LNCAP (cell line): Measurements from ENCODE around the gene PSME2.

Experiments used
- TF ChIP-seq, protein P1 (sequence below): fragments of 450-650 bp; IDR thresholded peaks from 2 replicates; pipeline ENCODE4 v1.5.1; 2017; ENCODE audit warnings: mild to moderate bottlenecking

The PSME2 gene

DNA sequence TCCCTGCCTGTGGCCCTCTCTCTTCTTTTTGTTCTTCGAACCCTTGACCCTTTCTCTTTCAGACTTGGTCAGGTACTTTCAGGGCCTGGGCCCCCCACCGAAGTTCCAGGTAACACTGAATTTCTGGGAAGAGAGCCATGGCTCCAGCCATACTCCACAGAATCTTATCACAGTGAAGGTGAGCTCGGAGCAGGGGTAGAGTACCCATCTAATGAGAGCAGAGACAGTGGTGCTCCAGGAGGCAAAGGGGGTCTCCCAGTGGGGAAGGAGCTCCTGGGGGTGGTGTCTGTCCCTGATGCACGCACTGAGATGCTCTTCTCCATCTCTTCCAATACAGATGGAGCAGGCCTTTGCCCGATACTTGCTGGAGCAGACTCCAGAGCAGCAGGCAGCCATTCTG, 19.4 kb upstream of the PSME2 start:
- TF ChIP-seq, protein P1, sequence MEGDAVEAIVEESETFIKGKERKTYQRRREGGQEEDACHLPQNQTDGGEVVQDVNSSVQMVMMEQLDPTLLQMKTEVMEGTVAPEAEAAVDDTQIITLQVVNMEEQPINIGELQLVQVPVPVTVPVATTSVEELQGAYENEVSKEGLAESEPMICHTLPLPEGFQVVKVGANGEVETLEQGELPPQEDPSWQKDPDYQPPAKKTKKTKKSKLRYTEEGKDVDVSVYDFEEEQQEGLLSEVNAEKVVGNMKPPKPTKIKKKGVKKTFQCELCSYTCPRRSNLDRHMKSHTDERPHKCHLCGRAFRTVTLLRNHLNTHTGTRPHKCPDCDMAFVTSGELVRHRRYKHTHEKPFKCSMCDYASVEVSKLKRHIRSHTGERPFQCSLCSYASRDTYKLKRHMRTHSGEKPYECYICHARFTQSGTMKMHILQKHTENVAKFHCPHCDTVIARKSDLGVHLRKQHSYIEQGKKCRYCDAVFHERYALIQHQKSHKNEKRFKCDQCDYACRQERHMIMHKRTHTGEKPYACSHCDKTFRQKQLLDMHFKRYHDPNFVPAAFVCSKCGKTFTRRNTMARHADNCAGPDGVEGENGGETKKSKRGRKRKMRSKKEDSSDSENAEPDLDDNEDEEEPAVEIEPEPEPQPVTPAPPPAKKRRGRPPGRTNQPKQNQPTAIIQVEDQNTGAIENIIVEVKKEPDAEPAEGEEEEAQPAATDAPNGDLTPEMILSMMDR = no peak

DNA sequence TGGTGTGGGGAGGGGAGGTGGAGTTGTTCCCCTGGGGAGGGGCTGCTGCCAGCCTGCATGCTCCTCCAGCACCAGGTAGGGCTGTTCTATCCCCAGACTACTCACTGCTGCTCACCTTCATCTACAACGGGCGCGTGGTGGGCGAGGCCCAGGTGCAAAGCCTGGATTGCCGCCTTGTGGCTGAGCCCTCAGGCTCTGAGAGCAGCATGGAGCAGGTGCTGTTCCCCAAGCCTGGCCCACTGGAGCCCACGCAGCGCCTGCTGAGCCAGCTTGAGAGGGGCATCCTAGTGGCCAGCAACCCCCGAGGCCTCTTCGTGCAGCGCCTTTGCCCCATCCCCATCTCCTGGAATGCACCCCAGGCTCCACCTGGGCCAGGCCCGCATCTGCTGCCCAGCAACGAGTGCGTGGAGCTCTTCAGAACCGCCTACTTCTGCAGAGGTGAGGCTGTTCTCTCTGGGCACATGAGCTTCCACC, 18.1 kb upstream of the PSME2 start:
- TF ChIP-seq, protein P1 = no peak

DNA sequence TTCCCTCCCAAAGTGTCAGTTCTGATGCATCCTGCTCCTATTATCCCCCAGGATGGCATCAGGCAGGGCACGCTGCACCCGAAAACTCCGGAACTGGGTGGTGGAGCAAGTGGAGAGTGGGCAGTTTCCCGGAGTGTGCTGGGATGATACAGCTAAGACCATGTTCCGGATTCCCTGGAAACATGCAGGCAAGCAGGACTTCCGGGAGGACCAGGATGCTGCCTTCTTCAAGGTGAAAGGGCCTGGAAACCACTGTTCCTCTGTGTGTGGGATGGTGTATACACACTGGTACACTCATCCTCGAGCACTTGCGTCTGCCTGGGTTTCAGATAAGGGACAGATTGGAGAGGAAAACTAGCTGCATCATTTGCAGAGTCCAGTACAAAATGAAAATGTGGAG, 15.7 kb upstream of the PSME2 start:
- TF ChIP-seq, protein P1 = no peak

DNA sequence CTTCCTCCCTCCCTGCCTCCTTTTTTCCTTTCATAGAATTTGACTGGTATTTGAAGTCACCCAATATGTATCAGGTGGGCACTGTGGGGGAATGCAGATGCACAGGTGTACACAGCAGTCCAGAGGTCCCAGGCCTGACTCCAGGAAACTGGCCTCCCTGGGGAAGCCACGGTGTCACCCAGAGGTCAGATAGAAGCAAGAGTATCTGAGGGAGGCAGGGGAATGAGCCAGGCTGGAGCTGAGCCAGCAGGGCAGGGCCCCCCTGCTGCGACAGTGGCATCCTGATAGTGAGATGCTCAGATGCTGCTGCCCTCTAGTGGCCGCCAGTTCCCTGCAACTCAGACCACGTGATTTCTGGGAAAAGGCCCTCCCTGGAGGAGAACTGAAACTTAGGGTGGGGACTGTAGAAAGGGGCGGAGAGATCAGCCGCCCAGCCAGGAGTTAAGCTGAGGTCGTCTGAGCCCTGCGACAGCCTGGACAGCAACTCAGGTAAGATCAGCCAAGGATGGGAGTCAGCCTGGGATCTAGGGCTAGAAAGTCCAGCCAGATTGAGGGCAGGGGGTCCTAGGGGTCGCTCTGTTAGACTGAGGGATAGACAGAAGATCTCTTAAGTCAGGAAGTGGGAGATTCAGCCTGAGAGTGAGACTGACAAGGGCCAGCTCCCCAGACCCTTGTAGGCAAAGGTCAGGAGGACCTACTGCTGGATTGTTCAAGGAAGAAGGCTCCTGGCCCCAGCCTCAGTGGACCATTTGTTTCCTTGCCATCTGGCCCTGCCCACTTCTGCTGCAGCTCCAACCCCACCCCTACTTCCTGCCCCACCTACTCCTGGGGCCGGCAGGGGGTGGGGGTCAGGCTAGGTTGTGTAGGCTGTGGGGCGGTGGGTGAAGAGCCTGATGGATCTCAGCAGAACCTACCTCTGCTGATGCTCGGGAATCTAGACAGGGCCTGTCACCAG, 14.7 kb upstream of the PSME2 start, which contains the start of gene IRF9:
Gene IRF9, plus strand, starts transcription at position 416 of the 955 bp plus-strand sequence. CDS start 880 bp downstream, outside the sequence.
- TF ChIP-seq, protein P1 = peak; percentile 97

DNA sequence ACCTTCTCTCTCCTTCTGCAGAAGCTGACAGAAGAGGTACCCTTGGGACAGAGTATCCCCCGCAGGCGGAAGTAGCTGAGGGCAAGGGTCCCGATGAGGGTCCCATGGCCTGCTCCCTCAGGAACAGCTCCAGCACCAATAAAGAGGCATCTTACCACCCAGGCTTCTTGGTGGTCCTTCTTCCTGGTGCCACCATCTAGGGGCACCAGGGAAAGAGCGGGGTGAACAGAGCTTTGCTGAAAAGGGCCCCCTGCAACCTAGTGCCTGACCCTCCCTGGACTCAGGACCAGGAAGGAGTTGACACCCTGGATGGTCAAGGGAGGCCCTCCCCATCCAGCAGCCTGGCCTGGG, 14.1 kb upstream of the PSME2 start:
- TF ChIP-seq, protein P1 = no peak

DNA sequence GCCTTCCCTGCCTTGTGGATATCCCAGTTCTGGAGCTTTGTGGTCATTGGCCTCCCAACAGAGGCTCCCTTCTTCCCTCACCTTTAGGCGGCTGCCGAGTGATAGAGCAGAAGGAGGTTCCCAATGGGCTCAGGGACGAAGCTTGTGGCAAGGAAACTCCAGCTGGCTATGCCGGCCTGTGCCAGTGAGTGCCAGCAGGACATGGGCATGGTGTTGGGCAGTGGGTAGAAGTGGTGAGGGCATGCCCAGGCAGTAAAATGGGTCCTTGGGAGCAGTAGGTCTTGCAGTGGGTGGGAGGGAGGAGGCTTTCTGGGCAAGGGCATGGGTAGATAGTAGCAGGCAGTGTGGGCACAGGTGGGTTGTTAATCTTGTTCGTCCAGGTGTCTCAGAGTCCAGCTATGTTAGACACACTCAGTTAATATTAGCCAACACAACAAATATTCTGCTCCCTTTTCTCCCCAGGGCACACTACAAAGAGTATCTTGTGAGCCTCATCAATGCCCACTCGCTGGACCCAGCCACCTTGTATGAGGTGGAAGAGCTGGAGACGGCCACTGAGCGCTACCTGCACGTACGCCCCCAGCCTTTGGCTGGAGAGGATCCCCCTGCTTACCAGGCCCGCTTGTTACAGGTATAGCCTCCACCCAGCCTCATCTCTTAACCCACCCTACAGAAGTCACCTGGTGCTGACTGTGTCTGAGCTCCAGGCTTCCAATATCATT, 13.5 kb upstream of the PSME2 start:
- TF ChIP-seq, protein P1 = no peak

DNA sequence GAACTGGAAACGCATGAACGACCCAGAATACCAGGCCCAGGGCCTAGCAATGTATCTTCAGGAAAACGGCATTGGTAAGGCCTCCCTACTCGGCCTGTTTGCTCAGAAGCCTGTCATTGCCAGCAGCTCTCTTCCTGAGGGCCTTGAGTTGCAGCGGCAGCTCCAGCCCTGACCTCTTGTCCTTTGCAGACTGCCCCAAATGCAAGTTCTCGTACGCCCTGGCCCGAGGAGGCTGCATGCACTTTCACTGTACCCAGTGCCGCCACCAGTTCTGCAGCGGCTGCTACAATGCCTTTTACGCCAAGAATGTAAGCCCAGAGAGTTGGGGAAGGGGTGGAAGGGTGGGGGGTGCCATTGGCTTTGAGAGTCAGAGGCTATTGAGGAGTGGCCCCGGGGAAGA, 10.9 kb upstream of the PSME2 start:
- TF ChIP-seq, protein P1 = no peak
